Choroid plexus epithelial cell (primary cell): ENCODE measurements around the gene SLC44A5.
A peak's percentile ranks its signal among the peaks of the same experiment; 100 is the strongest.
"Not testable (repeated sequence)": the region's sequence is repeated elsewhere in the genome, so short reads cannot be mapped to it uniquely, and the experiment has no call there.

ENCODE experiments used
- DNase-seq: peaks from one replicate; pipeline ENCODE4 v3.0.0-alpha.2; 2010; ENCODE audit warnings: low read depth
- H3K4me3 ChIP-seq: 2 replicates; pipeline ENCODE4 v1.5.1; 2011; ENCODE audit warnings: low read depth, mild to moderate bottlenecking, control low read depth, low read length, moderate library complexity
- CTCF ChIP-seq: conservative IDR thresholded peaks from 2 replicates; pipeline ENCODE4 v1.5.1; 2011; ENCODE audit warnings: low read depth, mild to moderate bottlenecking, control low read depth, inconsistent platforms, low read length, moderate library complexity

SLC44A5 gene

DNA sequence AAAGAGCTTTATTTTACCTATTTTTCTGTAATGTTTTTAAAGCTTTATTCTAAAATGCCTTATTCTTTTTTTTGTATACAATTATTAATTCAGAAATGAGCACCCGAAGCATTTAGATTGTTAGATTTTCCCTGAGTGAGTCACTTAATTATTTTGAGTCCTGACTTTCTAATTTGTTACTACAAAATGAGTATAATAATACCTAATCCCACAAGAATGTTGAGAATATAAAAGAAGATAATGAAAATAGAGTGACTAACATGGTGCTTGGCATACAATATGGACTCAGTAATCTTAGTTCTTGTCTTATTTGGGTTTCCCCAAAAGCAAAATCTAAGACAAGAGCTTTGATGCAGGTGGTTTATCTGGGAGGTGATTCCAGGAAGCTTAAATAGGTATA lies 334.5 kb downstream of the SLC44A5 start:
- no peak for TF ChIP-seq CTCF
- no peak overlapping the region for H3K4me3 ChIP-seq
- DNase-seq, result no peak

DNA sequence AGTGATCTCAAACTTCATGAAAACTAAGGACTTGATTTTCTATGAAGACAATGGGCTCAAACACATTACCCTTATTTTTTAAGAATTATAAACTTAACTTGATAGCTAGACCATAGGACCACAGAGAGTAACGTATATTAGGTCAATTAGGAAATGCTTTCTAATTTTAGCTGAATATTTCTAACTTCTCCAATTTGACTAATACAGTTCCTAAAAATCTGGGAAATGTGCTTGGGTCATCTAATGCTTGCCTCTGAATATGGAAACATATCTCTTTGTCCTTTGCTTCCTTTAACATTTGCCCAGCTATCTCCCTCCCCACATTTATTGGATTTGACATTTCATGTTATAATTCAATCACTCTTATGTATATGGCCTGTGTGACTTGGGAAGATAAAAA lies 335.3 kb downstream of the SLC44A5 start:
- no peak overlapping the region for H3K4me3 ChIP-seq
- DNase-seq, result no peak
- no peak for TF ChIP-seq CTCF

DNA sequence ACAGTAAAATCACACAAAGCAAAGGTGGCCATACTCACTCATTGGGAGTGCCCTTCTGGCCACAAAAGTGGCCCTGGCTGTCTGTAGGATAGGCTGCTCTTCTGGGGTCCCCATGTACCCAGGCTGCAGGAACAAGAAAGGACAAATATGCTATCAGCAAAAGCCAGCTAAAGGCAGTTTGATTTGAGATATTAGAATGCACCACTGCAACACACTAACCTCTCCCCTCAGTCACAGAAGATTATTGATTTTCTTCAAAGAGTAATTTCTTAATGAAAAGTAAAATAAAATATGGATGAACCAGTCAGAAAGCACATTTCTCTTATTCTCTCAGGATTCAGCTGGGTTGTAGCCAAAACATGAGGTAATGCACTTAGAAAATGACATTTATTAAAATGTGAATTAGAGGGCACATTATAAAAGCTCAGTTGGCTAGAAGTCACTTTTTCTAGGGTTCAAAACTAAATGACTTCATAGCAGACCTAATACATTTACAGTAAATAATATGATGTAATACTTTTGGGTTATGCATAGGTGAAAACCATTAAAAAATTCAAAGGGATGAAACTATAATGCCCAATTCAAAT lies 335.9 kb downstream of the SLC44A5 start:
- no peak for TF ChIP-seq CTCF
- no peak overlapping the region for H3K4me3 ChIP-seq
- no peak for DNase-seq

DNA sequence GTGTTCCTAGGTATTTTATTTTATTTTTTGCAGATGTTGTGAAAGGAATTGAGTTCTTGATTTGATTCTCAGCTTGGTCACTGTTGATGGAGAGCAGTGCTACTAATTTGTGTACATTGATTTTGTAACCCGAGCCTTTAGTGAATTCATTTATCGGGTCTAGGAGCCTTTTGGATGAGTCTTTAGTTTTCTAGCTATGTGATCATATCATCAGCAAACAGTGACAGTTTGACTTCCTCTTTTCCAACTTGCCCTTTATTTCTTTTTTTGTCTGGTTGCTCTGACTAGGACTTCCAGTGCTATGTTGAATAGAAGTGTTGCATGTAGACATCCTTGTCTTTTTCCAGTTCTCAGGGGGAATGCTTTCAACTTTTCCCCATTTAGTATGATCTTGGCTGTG lies 337.8 kb downstream of the SLC44A5 start:
- H3K4me3 ChIP-seq, result no peak overlapping the region
- no peak for TF ChIP-seq CTCF
- no peak for DNase-seq

DNA sequence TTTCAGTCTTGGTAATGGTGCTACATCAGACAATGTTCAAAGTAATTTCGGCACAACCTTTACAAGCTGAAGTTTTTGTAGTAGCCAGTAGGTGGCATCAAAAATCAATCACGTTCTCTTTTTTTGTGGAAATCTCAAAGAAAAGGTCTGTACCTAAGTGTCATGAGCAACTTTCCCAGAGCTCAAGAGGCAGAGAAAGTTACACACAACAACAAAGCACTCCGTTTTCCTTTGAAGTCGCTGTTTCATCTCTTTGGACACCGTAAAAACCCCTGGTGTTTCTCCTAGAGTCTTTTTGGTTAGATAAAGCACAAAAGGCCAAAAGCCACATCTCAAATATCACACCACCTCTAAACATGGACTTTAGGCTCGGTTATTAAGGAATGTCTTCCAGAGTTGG lies 345.1 kb downstream of the SLC44A5 start:
- no peak overlapping the region for H3K4me3 ChIP-seq
- peak; percentile 62 for TF ChIP-seq CTCF
- DNase-seq, result peak; percentile 62

DNA sequence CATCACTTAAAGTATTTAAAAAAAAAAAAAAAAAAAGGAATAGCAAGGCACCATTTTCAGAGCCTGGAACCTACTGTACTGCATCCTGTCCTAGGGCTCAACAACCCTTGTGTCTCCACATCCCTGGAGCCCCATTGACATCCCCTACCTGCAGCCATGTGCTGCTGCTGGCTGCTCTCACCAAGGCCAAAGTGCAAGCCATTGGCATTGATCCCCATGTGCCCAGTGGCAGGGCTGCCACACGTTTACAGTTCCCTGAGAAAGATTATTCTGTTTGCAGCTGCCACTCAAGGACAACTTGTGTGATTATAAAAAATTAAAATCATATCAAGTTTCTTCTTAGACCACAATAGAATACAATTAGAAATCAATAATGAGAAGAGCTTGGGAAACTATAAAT lies 346.8 kb downstream of the SLC44A5 start:
- H3K4me3 ChIP-seq, result no peak overlapping the region
- no peak for TF ChIP-seq CTCF
- no peak for DNase-seq

GRCh38 chr1:75263616-75264015 lies 347.3 kb downstream of the SLC44A5 start:
- DNase-seq, H3K4me3 ChIP-seq: not testable (repeated sequence)

DNA sequence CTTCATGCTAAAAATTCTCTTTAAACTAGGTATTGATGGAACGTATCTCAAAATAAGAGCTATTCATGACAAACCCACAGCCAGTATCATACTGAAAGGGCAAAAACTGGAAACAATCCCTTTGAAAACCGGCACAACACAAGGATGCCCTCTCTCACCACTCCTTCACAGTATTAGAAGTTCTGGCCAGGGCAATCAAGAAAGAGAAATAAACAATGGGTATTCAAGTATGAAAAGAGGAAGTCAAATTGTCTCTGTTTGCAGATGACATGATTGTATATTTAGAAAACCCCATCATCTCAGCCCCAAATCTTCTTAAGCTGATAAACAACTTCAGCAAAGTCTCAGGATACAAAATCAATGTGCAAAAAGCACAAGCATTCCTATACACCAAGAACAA lies 349.0 kb downstream of the SLC44A5 start:
- DNase-seq, H3K4me3 ChIP-seq: not testable (repeated sequence)
